GM12872 (cell line): ENCODE data around the gene PITRM1.

Experiments
- TF ChIP-seq, protein P1 (sequence below): IDR thresholded peaks from 3 replicates; pipeline ENCODE4 v1.5.1; 2011; ENCODE audit warnings: low read depth, mild to moderate bottlenecking, low read length, moderate library complexity; ENCODE audit not compliant: insufficient read depth

The PITRM1 gene

GRCh38 chr10:3100093-3100792 lies 72.3 kb downstream of the PITRM1 start:
- TF ChIP-seq, protein P1, sequence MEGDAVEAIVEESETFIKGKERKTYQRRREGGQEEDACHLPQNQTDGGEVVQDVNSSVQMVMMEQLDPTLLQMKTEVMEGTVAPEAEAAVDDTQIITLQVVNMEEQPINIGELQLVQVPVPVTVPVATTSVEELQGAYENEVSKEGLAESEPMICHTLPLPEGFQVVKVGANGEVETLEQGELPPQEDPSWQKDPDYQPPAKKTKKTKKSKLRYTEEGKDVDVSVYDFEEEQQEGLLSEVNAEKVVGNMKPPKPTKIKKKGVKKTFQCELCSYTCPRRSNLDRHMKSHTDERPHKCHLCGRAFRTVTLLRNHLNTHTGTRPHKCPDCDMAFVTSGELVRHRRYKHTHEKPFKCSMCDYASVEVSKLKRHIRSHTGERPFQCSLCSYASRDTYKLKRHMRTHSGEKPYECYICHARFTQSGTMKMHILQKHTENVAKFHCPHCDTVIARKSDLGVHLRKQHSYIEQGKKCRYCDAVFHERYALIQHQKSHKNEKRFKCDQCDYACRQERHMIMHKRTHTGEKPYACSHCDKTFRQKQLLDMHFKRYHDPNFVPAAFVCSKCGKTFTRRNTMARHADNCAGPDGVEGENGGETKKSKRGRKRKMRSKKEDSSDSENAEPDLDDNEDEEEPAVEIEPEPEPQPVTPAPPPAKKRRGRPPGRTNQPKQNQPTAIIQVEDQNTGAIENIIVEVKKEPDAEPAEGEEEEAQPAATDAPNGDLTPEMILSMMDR = no peak

DNA sequence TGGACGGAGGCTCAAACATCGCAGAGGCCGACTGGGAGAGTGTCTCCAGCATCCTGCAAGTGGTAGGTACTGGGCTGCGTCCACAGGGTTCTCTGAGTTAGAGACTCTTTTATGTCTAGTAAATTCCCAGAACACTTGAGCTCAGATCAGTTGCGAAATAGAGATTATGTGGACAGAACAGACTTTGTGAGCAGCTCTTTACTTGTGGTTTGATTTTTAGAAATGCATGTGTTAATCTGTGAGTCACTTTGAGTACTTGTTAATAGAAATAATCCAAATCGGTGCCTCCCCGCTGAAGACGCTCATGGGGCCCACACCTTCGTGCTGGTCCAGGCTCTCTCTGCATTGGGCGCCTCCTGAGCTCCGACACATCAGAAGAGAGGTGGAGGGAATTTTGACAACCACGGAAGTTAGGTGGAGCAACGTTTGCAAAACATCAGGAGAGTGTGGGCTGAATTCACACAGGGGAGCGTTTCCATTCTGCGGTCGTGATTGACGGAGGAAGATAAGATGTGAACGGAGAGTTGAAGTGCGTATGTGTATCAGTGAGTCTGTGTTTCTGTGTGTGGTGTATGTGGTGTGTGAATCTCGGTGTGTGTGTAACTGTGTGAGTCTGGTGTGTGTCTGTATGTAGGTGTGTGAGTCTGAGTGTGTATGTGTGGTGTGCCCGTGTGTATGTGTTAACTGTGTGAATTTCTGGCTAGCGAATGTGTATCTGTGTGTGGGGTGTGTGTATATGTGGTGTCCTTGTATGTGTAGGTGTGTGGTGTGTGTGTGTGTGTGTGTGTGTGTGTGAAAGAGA lies 73.1 kb downstream of the PITRM1 start:
- TF ChIP-seq, protein P1 = no peak

GRCh38 chr10:3098689-3099088 lies 73.9 kb downstream of the PITRM1 start:
- TF ChIP-seq, protein P1 = no peak

DNA sequence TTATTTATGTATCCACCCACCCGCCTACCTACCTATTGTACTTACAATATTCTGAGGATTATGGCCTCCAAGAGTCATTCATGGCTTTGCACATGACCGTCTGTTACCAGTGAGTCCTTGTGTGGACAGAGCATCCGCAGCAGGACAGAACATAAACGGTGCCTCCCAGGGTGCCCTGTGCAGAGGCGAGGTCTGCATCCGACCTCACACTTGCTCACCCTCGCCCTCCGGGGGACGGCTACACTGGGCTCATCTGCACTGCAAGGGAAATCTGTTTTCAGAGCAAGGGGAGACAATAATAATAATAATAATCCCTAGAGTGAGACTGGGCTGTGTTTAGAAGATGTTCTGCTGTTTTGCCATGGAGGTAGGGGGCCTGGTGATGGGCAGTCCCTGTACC lies 75.4 kb downstream of the PITRM1 start:
- TF ChIP-seq, protein P1 = no peak

- TF ChIP-seq, protein P1 = no peak
These were observed 76.4 kb downstream of the PITRM1 start for GRCh38 chr10:3096149-3096548.

- TF ChIP-seq, protein P1 = no peak
These were observed 77.0 kb downstream of the PITRM1 start for GRCh38 chr10:3095373-3096139.

DNA sequence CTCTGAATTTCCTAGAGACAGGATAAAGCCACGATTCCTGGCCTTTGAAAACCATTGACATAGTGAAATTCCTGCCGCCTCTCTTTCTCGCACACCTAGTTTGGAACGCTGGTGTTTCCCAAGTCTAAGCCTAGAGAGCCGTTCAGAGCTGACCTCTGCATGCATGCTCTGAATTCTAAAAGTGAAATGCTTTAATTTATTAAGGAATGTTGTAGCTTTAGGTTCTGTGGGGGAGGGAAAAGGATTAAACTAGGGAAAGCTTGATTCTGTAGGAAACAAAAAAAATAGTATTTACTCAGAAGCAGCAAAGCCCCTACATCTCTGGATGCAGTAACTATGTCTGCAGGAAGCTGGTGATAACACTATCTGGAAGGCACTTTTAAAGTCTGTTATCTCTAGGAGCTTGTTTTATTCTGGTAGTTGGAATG lies 78.0 kb downstream of the PITRM1 start:
- TF ChIP-seq, protein P1 = no peak
